ENCODE data around the gene AK9. TPM values are rescaled to one million over a fixed set of nuclear protein-coding genes. Genes with fewer than 3 reads are reported as not detected.

The AK9 gene
- total RNA-seq, 2 experiments from 2014 or later = 2.9 to 3.1 TPM

- H3K4me3 Mint-ChIP-seq = peak overlapping the region; percentile 76
- H3K36me3 Mint-ChIP-seq (ENCODE audit: low read depth) = peaks cover 82% of the 10 kb centered on the region
- H3K27me3 Mint-ChIP-seq (ENCODE audit: low read depth) = no peaks in the 10 kb centered on the region
- peak overlapping the region; percentile 20 for H3K27ac Mint-ChIP-seq
- peaks cover 77% of the 10 kb centered on the region for H3K4me1 Mint-ChIP-seq (ENCODE audit: low read depth)
- DNase-seq = no peak
- H3K9me3 Mint-ChIP-seq (ENCODE audit: insufficient read depth) = no peaks in the 10 kb centered on the region
- ChIA-PET POLR2A (interaction anchor here (0.7 to 5.5 kb wide), 3 partner anchors 19 to 29 kb away, joined by 3 to 40 read pairs (median 3); partner anchors contain the start of gene MICAL1), CTCF (interaction anchor here (0.7 to 1.4 kb wide), 2 partner anchors 38 to 562 kb away, joined by 3 to 8 read pairs; no protein-coding TSS in a partner anchor)
- no peak for ATAC-seq
Observed at GRCh38 chr6:109477725-109478124, 213.3 kb downstream of the AK9 start.

DNA sequence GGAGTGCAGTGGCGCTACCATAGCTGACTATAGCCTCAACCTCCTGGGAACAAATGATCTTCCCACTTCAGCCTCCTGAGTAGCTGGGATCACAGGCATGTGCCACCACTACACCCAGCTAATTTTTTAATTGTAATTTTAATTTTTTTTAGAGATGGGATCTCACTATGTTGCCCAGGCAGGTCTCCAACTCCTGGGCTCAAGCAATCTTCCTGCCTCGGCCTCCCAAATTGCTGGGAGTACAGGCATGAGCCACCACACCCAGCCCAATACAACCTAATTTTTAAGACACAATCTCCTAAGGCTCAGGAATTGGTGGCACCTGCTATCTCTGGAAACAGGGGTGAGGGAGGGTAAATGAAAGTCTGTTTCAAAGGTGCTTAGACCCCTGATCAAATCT is 213.8 kb downstream of the AK9 start:
- Mint-ChIP-seq H3K4me1 (ENCODE audit: low read depth) (peaks cover 80% of the 10 kb centered on the region), H3K9me3 (ENCODE audit: insufficient read depth) (no peaks in the 10 kb centered on the region), H3K36me3 (ENCODE audit: low read depth) (peaks cover 85% of the 10 kb centered on the region), H3K4me3 (peak overlapping the region; percentile 76), H3K27ac (no peak overlapping the region), H3K27me3 (ENCODE audit: low read depth) (no peaks in the 10 kb centered on the region)
- CTCF ChIA-PET = interaction anchor here (1.1 to 1.4 kb wide), 2 partner anchors 13 to 17 kb away, joined by 3 read pairs; no protein-coding TSS in a partner anchor
- no peak for ATAC-seq
- DNase-seq = no peak
- POLR2A ChIA-PET = interaction anchor here (0.7 kb wide), 1 partner anchor 30 kb away, joined by 3 read pairs; no protein-coding TSS in a partner anchor

DNA sequence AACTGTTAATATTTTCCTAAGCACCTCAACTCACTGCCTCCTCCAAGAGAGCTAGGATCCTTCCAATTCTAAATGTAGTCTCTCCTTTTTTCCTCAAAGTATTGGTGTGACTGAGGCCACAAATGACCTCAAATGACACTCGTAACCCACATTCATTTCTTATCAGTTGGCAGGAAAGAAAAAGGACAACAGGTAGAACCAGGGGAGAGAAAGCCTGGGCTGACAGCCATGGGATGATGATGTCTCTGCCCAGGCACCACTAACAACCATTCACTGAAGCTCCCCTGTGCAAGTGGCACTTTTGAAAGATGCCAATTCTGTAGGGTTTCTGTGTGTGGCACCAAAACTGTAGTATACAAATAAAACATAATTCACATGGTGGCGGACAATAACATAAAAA is 215.4 kb downstream of the AK9 start:
- CTCF ChIA-PET = interaction anchor here (2.1 kb wide), 1 partner anchor 92 kb away, joined by 7 read pairs; no protein-coding TSS in a partner anchor
- Mint-ChIP-seq H3K36me3 (ENCODE audit: low read depth) (peaks cover 85% of the 10 kb centered on the region), H3K4me1 (ENCODE audit: low read depth) (peaks cover 81% of the 10 kb centered on the region), H3K4me3 (no peak overlapping the region), H3K27ac (no peak overlapping the region), H3K27me3 (ENCODE audit: low read depth) (no peaks in the 10 kb centered on the region), H3K9me3 (ENCODE audit: insufficient read depth) (no peaks in the 10 kb centered on the region)
- DNase-seq = no peak
- no peak for ATAC-seq
- POLR2A ChIA-PET = no interaction called here

DNA sequence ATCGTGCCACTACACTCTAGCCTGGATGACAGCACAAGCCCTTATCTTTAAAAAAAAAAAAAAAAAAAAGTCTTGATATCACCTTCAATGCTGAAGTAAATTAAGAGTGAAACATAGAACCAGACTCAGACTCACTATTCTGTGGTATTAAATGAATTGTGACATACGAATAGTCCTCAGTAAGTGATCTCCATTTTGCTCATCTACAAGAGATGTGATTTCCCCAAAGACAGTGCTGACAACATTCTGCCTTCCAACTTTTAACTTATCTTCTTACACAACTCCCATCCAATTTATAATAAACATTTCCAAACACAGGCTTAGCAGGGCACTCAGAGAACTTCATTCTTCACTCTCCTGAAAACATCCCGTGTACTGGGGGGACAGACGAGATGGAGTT is 216.0 kb downstream of the AK9 start:
- peaks cover 77% of the 10 kb centered on the region for H3K4me1 Mint-ChIP-seq (ENCODE audit: low read depth)
- ATAC-seq = no peak
- H3K36me3 Mint-ChIP-seq (ENCODE audit: low read depth) = peaks cover 86% of the 10 kb centered on the region
- no peaks in the 10 kb centered on the region for H3K27me3 Mint-ChIP-seq (ENCODE audit: low read depth)
- no peak for DNase-seq
- no peak overlapping the region for H3K4me3 Mint-ChIP-seq
- POLR2A ChIA-PET = interaction anchor here (0.7 kb wide), 1 partner anchor 9 kb away, joined by 3 read pairs; no protein-coding TSS in a partner anchor
- CTCF ChIA-PET = interaction anchor here (2.1 kb wide), 1 partner anchor 92 kb away, joined by 7 read pairs; no protein-coding TSS in a partner anchor
- no peaks in the 10 kb centered on the region for H3K9me3 Mint-ChIP-seq (ENCODE audit: insufficient read depth)
- H3K27ac Mint-ChIP-seq = peak overlapping the region; percentile 13

DNA sequence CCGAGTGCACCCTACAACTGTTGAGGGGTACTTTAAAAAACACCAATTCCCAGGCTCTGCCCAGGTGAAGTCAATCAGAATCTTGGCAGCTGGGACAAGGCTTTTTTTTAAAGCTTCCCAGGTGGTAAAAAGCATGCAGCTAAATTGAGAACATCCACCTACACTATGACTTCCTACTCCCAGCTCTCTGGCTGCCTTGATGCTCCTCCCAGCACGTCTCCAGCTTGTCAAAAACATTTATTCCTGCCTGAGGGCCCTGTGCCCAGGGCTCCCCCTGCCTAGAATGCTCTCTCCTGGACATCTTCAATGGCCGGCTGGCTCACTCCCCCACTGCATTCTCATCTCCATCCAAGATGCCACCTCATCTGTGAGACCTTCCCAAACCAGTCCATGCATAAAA is 217.9 kb downstream of the AK9 start:
- CTCF ChIA-PET = interaction anchor here (0.9 to 2.2 kb wide), 2 partner anchors 14 to 56 kb away, joined by 3 to 10 read pairs; no protein-coding TSS in a partner anchor
- no peak overlapping the region for H3K4me3 Mint-ChIP-seq
- peaks cover 68% of the 10 kb centered on the region for H3K4me1 Mint-ChIP-seq (ENCODE audit: low read depth)

DNA sequence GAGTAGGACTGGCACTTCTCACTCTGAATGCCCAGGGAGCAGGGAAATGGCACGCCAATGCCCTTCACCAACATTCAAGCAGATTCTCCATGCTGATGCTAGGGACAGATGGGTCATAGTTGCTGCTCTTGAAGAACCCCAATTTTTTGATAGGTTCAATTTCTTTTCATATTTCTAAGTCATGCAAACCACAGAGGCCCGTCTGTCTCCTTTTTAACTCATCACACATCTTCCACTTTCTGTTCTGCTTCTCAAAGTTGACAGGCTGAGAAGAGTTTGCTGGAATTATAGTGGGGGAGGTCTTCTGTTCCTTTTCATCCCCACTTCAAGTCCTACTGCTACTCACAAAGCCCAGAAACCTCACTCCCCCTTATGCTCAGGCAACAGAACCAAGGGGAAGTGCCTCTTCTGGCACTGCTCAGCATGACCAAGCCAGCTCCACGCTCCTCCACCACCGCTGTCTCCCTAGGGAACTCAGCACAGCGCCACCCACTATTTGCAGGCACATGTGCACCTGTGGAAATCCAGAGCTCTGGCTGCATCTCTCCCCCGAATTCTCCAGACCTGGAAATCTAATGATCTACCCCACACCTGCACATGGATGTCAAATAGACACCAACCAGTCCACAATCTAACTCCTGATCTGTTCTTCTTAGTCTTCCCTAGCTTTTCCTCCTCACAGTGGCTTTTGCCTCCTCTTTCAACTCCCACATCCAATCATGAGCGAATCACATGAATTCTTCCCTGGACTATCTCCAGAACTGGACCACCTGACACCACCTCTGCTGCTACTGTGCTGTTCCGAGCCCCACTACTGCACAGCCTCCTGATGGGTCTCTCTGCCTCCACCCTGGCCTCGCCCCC is 218.6 kb downstream of the AK9 start:
- peak overlapping the region; percentile 35 for H3K27ac Mint-ChIP-seq
- H3K4me1 Mint-ChIP-seq (ENCODE audit: low read depth) = peaks cover 61% of the 10 kb centered on the region
- DNase-seq (no peak), ATAC-seq (no peak)
- POLR2A ChIA-PET = interaction anchor here (1.2 kb wide), 1 partner anchor 10 kb away, joined by 3 read pairs; no protein-coding TSS in a partner anchor
- H3K4me3 Mint-ChIP-seq = no peak overlapping the region
- no peaks in the 10 kb centered on the region for H3K9me3 Mint-ChIP-seq (ENCODE audit: insufficient read depth)
- peaks cover 85% of the 10 kb centered on the region for H3K36me3 Mint-ChIP-seq (ENCODE audit: low read depth)
- CTCF ChIA-PET = interaction anchor here (0.9 to 2.2 kb wide), 3 partner anchors 13 to 57 kb away, joined by 3 to 10 read pairs (median 4); no protein-coding TSS in a partner anchor
- H3K27me3 Mint-ChIP-seq (ENCODE audit: low read depth) = no peaks in the 10 kb centered on the region

More for the DNA sequence above, 217.9 kb downstream of the AK9 start:
- ATAC-seq (no peak), DNase-seq (no peak)
- POLR2A ChIA-PET = interaction anchor here (1.2 kb wide), 1 partner anchor 10 kb away, joined by 3 read pairs; no protein-coding TSS in a partner anchor
- Mint-ChIP-seq H3K27ac (no peak overlapping the region), H3K27me3 (ENCODE audit: low read depth) (no peaks in the 10 kb centered on the region), H3K36me3 (ENCODE audit: low read depth) (peaks cover 83% of the 10 kb centered on the region), H3K9me3 (ENCODE audit: insufficient read depth) (no peaks in the 10 kb centered on the region)

DNA sequence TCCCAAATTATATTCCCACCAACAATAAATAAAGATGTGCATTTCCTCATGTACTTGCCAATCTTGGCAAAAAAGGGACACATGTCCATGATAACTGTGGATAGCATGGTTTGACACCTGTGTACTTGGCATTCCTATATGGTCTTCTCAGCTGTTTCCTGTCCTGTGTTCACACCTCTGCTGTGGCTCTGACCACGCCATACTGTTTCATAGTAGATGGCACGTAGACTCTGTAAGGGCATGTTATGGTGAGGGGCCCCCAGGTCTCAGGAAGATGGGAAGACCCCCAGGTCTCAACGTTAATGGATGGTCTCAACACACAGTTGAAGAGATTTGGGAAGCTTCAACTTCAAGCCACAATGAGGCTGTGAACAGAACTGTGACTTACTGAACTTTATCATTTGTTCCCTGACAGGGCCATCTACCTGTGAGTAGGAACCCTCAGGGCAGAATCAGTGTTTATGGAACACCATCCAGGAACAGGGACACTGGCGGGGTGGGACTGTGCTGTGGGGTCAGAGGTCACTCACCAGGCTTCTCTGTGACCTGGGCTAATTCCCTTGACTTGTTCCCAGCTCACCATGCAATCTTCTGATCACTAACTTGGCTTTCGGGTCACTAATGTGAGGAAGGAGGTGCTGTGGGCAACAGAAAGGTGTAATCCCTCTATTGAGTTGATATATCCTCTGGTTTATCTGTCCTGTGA is 219.7 kb downstream of the AK9 start:
- ATAC-seq = no peak
- Mint-ChIP-seq H3K27ac (peak overlapping the region; percentile 35), H3K27me3 (ENCODE audit: low read depth) (no peaks in the 10 kb centered on the region), H3K36me3 (ENCODE audit: low read depth) (peaks cover 84% of the 10 kb centered on the region), H3K4me1 (ENCODE audit: low read depth) (peaks cover 53% of the 10 kb centered on the region), H3K9me3 (ENCODE audit: insufficient read depth) (no peaks in the 10 kb centered on the region), H3K4me3 (no peak overlapping the region)
- ChIA-PET CTCF (interaction anchor here (1.0 to 2.2 kb wide), 2 partner anchors 12 to 14 kb away, joined by 4 to 10 read pairs; no protein-coding TSS in a partner anchor), POLR2A (interaction anchor here (2.3 kb wide), 1 partner anchor 12 kb away, joined by 9 read pairs; no protein-coding TSS in a partner anchor)
- DNase-seq = no peak

GRCh38 chr6:109469591-109470189 is 221.3 kb downstream of the AK9 start:
- no peak overlapping the region for H3K4me3 Mint-ChIP-seq
- H3K9me3 Mint-ChIP-seq (ENCODE audit: insufficient read depth) = no peaks in the 10 kb centered on the region
- ATAC-seq (no peak), DNase-seq (no peak)
- H3K27ac Mint-ChIP-seq = peak overlapping the region; percentile 23
- ChIA-PET POLR2A (interaction anchor here (1.5 to 2.3 kb wide), 2 partner anchors 10 to 13 kb away, joined by 4 to 9 read pairs; partner anchors contain the start of gene ZBTB24), CTCF (interaction anchor here (1.0 to 1.5 kb wide), 4 partner anchors 10 to 570 kb away, joined by 3 to 7 read pairs (median 4); no protein-coding TSS in a partner anchor)
- H3K4me1 Mint-ChIP-seq (ENCODE audit: low read depth) = peaks cover 51% of the 10 kb centered on the region
- peaks cover 83% of the 10 kb centered on the region for H3K36me3 Mint-ChIP-seq (ENCODE audit: low read depth)
- no peaks in the 10 kb centered on the region for H3K27me3 Mint-ChIP-seq (ENCODE audit: low read depth)

GRCh38 chr6:109467696-109468095 is 223.3 kb downstream of the AK9 start:
- no peaks in the 10 kb centered on the region for H3K9me3 Mint-ChIP-seq (ENCODE audit: insufficient read depth)
- POLR2A ChIA-PET = no interaction called here
- peaks cover 82% of the 10 kb centered on the region for H3K36me3 Mint-ChIP-seq (ENCODE audit: low read depth)
- no peaks in the 10 kb centered on the region for H3K27me3 Mint-ChIP-seq (ENCODE audit: low read depth)
- H3K4me3 Mint-ChIP-seq = no peak overlapping the region
- no peak for ATAC-seq
- H3K27ac Mint-ChIP-seq = no peak overlapping the region
- CTCF ChIA-PET = no interaction called here
- H3K4me1 Mint-ChIP-seq (ENCODE audit: low read depth) = peaks cover 44% of the 10 kb centered on the region
- DNase-seq = peak; percentile 12

- DNase-seq = no peak
- no peak for ATAC-seq
- H3K36me3 Mint-ChIP-seq (ENCODE audit: low read depth) = peaks cover 81% of the 10 kb centered on the region
- H3K4me1 Mint-ChIP-seq (ENCODE audit: low read depth) = peaks cover 36% of the 10 kb centered on the region
- H3K27me3 Mint-ChIP-seq (ENCODE audit: low read depth) = no peaks in the 10 kb centered on the region
- no peak overlapping the region for H3K27ac Mint-ChIP-seq
- CTCF ChIA-PET = interaction anchor here (0.6 kb wide), 1 partner anchor 12 kb away, joined by 3 read pairs; no protein-coding TSS in a partner anchor
- H3K9me3 Mint-ChIP-seq (ENCODE audit: insufficient read depth) = no peaks in the 10 kb centered on the region
- H3K4me3 Mint-ChIP-seq = no peak overlapping the region
- POLR2A ChIA-PET = interaction anchor here (0.5 to 1.1 kb wide), 3 partner anchors 8 to 16 kb away, joined by 3 to 6 read pairs (median 3); no protein-coding TSS in a partner anchor
Observed at GRCh38 chr6:109466212-109466923, 224.6 kb downstream of the AK9 start.

Measured in activated CD8-positive, alpha-beta T cell treated with anti-CD3 and anti-CD28 coated beads, Interleukin-2, amount 10 ng/mL, durations not matched to agents 7 days and 5 days (primary cell).